GM19372 (cell line): Measurements from ENCODE around the gene HOXC5.

Experiments
- ATAC-seq: cut with Tn5 transposase; IDR thresholded peaks from one replicate; pipeline ENCODE4 v1.9.1; 2021; ENCODE audit warnings: mild to moderate bottlenecking, low read depth, moderate library complexity; ENCODE audit not compliant: unreplicated experiment

Gene HOXC5

DNA sequence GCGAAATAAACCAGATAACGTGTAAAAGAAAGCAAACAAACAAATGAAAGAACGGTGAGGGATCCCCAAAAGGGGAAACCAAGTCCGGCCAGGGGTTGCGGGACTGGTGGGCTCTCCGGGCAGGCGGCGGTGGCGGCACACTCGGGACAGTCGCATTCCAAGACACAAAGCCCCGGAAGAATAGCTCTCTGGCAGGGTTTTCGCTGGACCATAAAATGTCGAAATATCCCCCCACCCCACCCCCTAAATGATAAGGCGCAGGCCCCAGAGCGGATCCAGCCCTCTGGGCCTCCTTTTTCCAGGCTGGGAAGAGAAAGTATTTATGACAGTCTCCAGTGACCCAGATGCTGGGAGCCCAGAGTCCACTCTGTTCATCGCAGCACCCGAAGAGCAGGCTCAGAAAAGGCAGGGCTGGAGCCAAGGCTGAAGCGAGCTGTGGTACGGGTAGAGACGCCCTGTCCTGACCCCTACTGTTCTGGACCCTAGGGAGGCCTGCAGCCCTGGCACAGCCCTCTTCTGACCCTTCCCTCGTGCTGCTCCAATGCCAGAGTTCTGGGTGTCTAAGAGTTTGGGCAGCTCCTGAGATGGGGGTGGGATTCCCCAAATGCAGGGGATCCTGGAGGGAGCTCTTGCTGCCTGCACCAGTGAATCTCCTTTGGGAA is 26.2 kb upstream of the HOXC5 start:
- no peak for ATAC-seq

DNA sequence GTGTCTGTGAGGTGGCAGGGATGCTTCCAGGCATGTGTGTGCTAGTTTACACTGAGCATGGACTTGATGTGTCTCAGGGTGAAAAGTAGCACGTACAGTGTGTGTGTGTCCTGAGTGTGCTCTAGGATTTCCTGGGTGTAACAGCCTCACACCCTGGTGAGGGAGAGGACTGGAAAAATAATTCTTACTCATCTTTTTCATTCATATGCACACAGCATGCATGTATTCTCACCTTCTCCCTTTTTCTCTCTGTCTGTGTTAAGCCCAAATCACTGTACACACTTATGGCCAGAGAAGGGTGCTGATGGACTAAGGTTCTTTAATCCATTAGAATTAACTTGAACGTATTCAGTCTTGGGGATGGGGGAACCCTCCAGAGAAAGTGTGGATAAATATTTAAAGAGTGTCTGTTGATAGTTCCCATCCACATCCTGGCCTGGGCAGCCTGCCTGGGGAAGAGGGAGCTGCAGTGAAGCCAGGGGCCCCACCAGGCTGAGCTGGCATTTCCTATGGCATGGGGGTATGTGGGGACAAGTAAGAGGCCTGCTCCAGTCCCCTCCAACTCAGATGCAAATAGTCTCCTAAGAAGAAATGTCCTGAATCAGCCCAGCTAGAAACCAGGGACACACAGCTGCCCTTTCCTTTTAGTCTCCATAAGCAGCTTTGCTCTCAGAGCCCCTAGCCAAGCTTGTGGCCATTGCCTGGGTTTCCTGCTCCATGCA is 25.2 kb upstream of the HOXC5 start:
- ATAC-seq, result no peak

DNA sequence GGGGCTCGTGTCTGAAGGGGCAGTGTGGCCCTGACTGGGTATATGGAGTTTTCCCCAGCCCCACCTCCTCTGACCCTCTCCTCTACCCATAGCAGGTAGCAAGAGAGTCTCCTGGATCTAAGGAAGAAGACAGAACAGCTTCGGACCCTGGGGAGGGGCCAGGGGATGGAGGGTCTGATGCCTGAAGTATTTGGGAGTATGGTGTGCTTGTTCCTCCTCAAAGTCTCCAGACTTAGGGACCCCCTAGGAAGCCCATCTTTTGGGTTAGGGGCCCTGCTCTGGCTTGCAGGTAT is 24.6 kb upstream of the HOXC5 start:
- no peak for ATAC-seq

DNA sequence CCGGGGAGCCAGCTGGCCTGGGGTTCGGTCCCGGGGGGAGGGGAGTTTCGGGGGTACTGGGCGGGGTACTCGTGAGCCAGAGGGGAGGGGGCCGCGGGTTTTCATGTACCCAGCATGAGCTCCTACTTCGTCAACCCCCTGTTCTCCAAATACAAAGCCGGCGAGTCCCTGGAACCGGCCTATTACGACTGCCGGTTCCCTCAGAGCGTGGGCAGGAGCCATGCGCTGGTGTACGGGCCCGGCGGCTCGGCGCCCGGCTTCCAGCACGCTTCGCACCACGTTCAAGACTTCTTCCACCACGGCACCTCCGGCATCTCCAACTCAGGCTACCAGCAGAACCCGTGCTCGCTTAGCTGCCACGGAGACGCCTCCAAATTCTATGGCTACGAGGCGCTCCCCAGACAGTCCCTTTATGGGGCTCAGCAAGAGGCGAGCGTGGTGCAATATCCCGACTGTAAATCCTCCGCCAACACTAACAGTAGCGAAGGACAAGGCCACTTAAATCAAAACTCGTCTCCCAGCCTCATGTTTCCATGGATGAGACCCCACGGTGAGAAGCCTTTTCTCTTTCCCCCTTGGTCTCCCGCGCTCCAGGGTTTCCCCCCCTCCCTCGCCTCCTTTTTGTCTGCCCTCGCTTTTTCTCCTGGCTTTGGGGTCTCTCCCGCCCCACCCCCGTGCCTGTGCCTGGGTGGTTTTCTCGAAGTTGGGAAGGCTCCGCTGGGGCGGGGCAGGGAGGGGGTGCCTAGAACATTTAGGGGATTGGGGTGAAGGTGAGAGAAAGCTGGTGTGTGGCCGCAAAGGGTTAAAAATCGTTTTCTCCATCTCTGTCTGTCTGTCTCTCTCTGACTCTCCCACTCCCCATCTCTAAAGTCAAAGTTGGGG is 23.4 kb upstream of the HOXC5 start:
- no peak for ATAC-seq

DNA sequence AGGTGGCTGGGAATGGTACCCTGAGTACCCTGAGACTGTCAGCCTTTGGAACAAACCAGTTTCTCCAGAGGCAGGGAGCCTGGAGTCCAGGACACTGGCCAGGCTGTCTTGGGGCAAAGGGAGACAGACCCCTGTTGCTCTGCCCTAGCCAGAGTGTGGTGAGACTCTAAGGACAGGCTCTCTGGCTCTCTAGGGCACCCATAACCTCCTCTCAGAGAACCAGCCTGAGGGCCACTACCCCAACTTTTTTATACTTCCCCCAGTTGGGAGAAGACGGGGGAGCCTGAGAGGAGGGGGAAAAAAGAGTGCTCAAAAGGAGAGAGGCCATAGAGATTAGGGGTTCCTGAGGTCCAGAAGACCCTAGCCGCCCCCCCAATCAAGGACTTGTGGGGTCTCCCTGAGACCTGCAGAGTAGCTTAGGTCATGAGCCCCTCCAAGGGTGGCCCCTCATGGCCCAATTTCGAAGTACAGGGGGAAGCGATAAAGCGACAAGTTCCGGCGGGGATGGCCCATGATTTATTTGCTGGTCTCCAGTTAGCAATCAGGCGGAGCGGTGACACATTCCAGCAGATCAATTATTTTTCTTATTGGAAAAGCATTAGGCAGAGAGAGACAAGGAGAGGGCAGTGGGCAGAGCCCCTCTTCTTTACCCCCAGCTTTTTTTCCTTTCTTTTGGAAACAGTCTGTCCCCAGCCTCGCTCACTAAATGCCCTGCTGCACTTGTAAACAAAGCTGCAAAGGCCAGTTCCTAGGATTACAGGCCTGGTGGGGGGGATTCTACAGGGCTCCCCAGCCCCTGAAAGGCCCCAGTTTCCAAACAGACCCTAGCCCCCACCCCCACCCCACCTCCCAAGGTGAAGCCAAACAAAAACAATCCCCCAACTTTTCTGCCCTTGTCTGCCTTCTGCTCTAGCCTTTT is 22.5 kb upstream of the HOXC5 start:
- ATAC-seq, result no peak

DNA sequence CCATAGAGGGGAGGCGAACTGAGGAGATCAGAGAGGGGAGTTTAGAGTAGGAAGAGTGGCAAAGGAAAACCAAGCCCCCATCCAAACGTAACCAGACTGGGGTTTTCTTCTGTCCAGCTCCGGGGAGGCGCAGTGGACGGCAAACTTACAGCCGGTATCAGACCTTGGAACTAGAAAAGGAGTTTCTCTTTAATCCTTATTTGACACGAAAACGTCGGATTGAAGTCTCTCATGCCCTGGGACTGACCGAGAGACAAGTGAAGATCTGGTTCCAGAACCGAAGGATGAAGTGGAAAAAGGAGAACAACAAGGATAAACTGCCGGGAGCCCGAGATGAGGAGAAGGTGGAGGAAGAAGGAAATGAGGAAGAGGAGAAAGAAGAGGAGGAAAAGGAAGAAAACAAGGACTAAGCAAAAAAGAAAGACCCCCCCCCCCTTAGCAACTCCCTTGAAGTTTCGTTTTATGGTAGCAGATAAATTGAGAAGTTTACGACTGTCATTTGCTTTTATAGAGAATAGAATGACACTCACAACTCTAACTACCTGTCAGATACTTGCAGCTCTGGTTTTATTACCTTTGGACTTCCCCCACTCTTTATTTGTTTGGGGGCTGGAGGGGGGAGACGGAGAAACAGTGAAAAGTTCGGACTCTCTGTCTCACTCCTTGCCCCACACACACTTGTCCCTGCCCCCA is 21.7 kb upstream of the HOXC5 start:
- no peak for ATAC-seq

DNA sequence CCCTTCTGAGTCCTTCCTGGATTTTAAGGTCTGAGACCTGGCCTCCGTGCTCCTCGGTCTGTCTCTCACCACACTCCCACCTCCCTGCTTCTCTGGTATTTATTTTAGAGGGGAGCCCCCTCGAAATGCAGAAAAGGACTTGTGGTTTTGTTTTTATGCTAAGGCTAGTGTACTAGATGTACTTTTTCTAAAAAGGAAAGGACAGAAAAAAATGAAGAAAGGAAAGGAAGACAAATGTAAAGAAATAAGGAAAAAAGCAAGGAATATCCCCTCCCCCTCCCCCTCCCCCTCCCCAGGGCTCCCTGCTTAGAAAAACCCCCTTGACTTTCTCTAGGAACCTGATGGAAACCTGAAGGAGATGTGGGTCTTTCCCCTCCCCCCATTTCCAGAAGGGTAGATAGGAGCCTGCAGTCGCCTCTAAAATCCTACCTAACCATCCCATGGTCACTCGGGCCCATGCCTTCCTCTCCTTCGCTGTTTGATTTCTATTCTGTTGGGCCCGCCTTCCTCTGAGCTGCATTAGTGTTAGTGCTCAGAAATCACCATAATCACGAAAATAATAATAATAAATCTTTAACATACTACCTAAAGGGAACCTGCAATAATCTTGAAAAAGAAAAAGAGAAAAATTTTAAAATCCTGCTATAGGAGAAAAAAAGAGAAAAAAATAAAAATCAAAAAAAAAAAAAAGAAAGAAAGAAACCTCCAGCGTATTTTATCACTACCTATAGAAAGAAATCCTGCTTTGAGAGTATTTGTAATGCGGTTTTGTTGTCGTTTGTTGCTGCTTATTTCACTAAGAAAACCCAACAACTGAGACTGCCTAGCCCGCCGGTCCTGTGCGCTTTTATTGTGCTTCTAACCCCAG is 21.0 kb upstream of the HOXC5 start:
- no peak for ATAC-seq

DNA sequence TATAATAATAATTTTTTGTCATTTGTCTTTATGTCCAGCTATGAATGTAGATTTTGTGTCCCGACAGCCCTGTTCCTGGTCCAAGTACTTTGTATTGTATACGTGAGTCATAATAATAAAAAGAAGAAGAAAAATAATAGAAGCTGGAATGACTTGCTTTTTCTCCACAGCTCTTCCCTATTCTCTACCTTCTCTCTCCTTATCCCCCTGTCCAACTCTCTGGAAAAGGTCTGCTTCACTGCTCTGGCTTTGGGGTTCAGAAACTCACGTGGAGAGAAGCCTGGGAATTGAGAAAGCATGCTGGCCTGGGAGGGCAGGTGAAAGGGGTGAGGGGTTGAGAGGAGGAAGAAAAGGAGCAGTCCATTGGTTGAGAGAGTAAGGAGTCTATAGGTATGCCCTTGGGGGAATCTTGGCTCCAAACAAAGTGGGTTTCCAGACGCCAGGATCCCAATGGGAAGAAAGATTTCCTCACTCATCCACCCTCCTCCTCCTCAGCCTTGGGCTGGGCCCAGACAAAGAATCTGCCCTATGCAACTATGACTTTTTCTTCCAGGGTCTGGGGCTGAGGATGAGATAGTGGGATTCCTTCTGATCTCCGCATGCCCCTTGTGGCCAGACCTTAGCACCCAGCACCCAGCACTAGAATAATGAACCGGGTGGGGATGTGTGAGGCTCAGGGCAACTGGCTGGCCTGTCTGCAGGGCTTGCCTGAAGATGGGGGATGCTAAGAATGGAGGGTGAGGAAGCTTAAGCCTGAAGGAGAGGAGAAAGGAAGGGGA is 20.0 kb upstream of the HOXC5 start:
- ATAC-seq, result no peak

DNA sequence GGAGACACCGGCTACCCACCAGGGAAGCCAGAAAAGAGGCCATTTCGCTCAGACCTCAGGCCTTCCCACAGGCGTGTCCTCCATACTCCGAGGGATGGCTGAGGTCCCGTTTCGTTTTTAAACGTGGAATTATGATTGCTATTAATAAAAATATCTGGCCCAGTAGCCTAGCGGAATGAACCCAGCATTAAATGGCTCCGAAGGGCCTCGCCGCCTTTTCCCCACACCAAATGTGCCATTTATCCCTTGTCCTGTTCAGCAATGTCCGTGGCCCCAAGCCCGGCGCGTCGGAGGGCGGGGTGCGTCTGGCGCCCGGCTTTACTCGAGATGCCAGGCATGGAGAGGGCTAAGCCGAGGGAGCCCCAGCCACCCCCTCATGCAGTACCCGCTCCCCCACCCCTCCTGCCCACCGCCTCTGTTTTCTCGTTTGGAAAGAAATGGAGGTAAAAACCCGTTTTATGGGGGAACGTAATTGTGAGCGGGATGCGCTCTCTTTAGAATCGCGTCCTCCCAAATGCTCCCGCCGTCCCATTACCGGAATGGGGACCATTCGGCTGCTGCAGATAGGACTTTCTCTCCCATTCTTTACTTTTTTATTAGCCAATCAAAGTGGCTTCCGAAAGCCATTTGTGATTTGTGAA is 18.4 kb upstream of the HOXC5 start:
- ATAC-seq, result no peak

DNA sequence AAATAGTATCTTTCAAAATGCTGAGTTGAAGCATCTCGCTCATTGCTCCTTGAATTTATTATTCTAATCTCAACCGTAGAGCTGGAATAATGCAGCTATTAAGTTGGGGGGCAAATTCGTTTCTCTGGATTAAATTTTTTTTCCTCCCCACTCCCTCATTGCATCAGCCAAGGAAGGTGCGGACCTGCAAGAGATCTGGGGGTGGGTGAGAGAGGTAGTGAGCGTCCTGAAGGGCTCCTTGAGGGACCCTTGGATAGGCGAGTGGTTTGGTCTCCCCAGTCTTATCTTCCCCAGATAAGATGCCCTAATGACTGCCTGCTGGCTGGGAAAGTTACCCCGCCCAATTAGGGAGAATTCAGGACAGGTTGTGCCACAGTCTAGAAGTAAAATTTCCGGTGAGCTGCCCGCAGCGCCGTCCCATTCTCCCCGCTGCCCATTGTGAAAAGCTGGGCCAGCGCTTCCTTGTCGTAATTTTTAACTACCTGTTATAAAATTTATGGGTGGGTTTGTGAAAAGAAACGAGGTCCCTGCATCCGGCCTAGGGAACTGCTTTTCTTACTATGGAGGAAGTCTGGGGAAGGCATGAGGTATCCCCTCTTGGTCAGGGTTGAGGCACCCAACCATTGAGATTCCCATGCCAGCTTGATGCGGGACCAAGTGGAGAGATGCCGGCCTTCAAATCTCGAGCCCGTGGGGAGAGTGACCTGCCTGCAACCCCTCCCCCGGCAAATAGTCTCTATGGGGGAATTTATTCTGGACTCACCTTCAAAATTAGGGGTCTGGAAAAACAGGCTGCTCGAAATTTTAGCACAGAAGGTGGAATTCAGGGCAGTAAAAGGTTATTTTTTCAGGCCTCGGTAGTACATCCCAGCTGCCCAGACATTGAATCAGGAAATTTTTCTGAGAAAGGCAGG is 17.6 kb upstream of the HOXC5 start:
- ATAC-seq, result no peak

DNA sequence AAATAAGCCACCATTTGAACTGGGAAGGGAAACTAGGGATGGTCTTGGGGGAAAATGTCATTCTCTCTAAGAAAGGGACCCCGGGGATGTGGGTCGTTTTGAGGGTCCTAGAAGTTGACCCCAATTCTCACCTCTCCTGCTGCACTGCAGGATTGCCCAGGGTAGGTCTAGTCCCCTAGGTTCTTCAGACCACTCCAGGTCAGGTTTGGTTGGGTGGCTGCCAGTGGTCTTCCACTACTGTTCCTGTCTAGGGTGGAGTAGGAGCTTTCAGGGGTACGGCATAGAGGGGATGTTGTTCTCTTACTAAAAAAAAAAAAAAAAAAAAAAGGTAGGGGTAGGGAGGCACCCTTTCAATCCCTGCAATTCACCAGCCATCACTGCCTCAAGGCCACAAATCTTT is 16.8 kb upstream of the HOXC5 start:
- no peak for ATAC-seq

GRCh38 chr12:54016478-54016964 is 16.3 kb upstream of the HOXC5 start:
- ATAC-seq, result no peak

DNA sequence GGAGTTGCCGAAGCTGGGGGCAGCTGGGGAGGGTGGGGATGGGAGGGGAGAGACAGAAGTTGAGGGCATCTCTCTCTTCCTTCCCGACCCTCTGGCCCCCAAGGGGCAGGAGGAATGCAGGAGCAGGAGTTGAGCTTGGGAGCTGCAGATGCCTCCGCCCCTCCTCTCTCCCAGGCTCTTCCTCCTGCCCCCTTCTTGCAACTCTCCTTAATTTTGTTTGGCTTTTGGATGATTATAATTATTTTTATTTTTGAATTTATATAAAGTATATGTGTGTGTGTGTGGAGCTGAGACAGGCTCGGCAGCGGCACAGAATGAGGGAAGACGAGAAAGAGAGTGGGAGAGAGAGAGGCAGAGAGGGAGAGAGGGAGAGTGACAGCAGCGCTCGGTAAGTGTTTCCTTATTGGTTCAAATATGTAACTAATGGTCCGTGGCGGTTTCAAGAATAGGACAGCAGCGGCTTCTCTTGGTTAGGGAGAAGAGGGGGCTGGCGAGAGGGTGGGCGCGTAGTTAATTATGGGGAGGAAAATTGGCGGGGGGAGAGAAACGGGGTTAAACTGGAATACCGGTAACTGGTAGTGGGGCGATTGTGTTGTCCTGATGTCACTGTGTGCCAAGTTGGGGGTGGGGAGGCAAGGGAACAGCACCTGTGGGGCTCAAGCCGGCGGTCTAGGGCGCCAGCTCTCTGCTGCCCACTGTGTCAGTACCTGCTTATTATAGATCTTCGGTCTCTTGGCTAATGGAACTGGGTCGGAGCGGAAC is 15.6 kb upstream of the HOXC5 start:
- ATAC-seq, result no peak

DNA sequence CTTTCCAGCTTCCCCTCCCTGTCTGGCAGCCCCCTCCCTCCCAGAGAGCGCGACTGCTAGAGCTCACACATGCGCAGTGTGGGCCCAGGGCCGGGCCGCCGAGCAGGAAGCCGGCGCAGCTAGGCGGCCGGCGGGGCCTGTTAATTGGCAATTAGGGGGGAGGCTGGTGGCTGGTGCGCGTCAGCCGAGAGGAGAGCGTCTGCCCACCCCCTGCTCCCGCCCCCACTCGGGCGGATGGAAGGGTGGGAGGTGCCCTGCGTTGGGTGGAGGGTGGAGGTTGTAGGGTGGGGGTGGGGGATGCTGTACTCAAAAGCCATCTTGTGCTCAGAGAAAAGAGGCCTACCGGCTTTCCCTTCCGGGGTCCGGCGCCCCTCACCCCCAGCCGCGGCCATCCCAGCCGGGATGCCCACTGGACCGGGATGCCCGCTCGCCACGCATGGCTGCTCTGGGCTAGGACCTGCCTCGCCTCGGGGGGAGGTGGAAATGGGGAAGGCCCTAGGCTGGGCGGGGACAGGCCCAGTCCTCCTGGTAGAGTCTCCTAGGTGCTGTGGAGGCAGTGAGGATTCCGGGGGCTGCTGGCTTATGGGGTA is 14.9 kb upstream of the HOXC5 start:
- ATAC-seq, result no peak

DNA sequence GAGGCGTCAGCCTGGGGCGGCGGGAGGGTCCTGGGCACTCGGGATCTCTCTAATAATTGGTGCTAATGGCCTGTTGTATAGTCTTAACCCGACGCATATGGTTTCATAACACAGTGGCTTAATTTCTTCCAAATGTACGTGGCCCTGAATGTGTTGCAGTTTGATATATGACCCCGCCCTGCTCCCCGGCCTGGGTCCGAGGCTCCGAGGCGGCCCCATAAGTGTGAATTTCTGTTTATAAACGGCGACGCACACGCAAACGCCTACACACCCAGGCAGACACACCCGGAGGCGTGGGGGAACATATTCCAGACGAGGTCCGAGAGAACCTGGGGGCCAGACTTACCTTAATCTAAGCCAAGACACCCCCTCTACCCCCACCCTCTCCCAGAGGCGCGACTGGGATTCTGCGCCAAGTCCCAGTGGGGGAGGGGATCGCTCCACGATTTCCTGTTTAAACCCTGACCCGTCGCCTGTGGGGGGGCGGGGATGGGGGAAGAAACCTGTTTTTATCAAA is 14.3 kb upstream of the HOXC5 start:
- ATAC-seq, result no peak
